ENCODE results near the gene ADAMTS17.

DNA sequence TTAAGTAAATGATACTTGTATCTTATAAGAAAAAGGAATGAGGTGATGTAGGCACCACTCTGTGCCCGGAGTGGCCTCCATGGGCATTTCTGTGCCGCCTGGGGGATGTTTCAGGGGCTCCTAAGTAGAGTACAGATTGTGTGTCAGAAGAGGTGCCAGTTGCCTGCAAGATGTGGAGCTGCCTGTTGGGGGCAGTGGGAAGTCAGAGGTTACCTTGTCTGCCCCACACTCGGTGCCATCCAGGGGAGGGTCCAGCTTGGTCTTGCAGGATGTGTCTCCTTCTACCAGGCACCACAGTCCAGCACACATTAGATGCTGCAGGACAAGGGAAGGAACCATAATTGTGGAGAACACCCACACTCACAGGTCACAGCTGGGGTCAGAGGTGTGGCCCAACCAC lies 208.8 kb downstream of the ADAMTS17 start:
- no peak for TF ChIP-seq SUZ12 (IDR thresholded peaks at IDR 0.05; ENCODE audit: extremely low read depth, insufficient read depth, insufficient read length)
- TF ChIP-seq YY1 (IDR thresholded peaks at IDR 0.05; ENCODE audit: insufficient read depth, insufficient read length) = no peak
